OCI-M2 (cell line): ENCODE results near the gene NMS.

ENCODE experiments used
- DNase-seq: peaks from one replicate; lab custom pipeline; 2025; ENCODE audit not compliant: unreplicated experiment; lab: John Stamatoyannopoulos, UW

Gene NMS

GRCh38 chr2:100484390-100484789, 14.1 kb downstream of the NMS start:
- DNase-seq = no peak

- DNase-seq = no peak
Measured at GRCh38 chr2:100485396-100485795, 15.1 kb downstream of the NMS start.

- DNase-seq = no peak
Measured at GRCh38 chr2:100494712-100495111, 24.4 kb downstream of the NMS start.

- no peak for DNase-seq
Measured at GRCh38 chr2:100502782-100503181, 32.5 kb downstream of the NMS start.

- no peak for DNase-seq
Measured at GRCh38 chr2:100504542-100504941, 34.3 kb downstream of the NMS start.

- no peak for DNase-seq
Measured at GRCh38 chr2:100509066-100509465, 38.8 kb downstream of the NMS start.

GRCh38 chr2:100513650-100514049, 43.4 kb downstream of the NMS start:
- peak; percentile 56 for DNase-seq

GRCh38 chr2:100517556-100517955, 47.3 kb downstream of the NMS start:
- no peak for DNase-seq

- DNase-seq = no peak
Measured at GRCh38 chr2:100518801-100519200, 48.5 kb downstream of the NMS start.

GRCh38 chr2:100520224-100520623, 49.9 kb downstream of the NMS start:
- DNase-seq = no peak

- no peak for DNase-seq
Measured at GRCh38 chr2:100522430-100522829, 52.1 kb downstream of the NMS start.

GRCh38 chr2:100524331-100524730, 54.0 kb downstream of the NMS start:
- DNase-seq = no peak

GRCh38 chr2:100526868-100527267, 56.6 kb downstream of the NMS start:
- no peak for DNase-seq

GRCh38 chr2:100527440-100528015, 57.2 kb downstream of the NMS start:
- no peak for DNase-seq

GRCh38 chr2:100529176-100529575, 58.9 kb downstream of the NMS start:
- no peak for DNase-seq

- no peak for DNase-seq
Measured at GRCh38 chr2:100529900-100530299, 59.6 kb downstream of the NMS start.
